ENCODE results near the gene NCAPG. TPM values are rescaled to one million over a fixed set of nuclear protein-coding genes. Genes with fewer than 3 reads are reported as not detected.
A peak's percentile ranks its signal among the peaks of the same experiment; 100 is the strongest.

Gene NCAPG
- total RNA-seq, 2 experiments from 2014 or later = 93.8 to 102 TPM

DNA sequence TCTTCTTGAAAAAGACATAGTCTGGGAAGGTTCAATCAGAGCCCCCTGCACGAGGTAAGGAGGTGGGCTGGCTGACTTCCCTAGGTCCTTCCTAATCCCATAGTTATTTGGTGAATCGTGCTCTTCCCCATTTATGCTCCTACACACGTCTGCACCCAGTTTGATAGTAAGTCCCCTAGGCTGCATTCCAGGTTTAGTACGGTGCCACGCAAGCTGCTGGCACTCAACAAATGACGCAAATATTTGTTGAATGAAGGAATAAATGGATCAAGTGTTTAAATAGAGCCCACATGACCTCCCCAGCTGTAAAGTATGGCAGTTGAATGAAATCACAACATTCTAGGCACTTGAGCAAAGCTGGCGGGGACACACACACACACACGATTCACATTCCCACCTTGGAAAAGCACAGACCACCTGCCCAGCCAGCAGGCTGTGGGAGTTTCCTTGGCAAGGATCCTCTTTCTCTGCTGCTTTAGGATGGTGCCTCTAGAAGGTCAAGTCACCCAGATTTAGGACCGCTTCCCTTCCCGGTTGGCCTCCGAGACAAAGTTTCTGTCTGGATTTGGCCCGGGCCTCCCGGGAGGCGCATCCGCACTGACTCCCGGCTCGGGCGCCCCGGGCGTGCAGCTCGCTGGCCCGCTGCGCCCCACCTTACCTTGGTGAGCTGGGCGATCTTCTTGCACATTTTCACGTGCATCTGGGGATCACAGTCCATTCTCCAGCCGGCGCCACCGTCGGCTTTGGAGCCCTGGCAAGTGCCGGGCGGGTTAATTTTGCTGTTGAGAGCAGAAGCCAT is 30.1 kb upstream of the NCAPG start:
- H3K9me3 Mint-ChIP-seq = no peaks in the 10 kb centered on the region
- peaks cover 51% of the 10 kb centered on the region for H3K27me3 Mint-ChIP-seq
- no peak for DNase-seq
- ChIA-PET POLR2A (no interaction called here), CTCF (no interaction called here)
- H3K4me3 Mint-ChIP-seq = no peak overlapping the region
- H3K27ac Mint-ChIP-seq = no peak overlapping the region
- peaks cover 7% of the 10 kb centered on the region for H3K4me1 Mint-ChIP-seq
- H3K36me3 Mint-ChIP-seq (ENCODE audit: low read depth) = peaks cover 4% of the 10 kb centered on the region

DNA sequence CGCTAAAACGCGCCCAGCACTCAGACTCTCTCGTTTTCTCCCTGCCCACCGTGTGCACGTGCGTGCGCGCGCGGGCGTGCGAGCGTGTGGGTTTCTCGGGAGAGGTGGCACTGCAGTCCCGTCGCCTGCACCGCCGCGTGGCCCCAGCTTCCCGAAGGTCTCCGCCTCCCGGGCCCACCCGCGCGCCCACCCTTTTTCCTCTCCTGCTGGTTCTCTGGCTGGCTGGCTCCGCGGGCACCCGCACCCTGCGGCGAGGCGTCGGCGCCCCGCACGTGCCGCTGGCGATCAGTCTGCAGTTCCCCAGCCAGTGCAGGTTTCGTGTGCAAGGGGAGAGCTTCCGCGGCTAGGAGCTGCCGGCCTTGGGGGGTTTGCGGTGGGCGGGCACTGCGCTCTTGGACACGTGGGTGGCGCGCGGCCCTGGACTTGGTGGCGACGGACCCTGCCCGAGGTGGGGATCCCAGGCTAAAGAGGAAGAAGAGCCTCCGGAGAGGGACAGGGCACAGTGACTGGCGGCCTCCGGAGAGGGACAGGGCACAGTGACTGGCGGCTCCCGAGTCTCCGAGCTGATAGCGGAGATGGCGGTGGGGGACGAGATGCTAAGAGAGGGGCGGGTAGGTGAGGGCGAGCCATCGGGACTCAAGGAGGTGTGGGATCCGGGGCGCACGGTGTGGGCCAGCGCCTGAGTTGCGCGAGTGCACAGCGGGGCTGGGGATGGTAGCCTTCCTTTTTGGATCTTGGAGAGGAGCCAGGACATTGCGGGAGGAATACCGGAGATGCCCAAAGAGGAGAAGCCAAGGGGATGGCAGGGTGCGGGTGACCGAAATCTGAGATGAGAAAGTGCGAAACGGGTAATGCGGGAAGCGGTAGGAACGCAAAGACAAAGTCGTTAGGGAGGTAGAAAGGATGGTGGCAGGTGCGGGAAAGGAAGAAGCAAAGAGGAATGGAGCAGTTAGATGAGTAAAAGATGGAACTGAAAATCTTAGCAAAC is 29.2 kb upstream of the NCAPG start, which contains the start of gene FAM184B:
Gene FAM184B (minus strand): TSS at position 322 of the 988 bp plus-strand sequence. CDS start 322 bp downstream, outside the sequence.
- CTCF ChIA-PET = interaction anchor here (0.6 kb wide), 1 partner anchor 191 kb away, joined by 3 read pairs; no protein-coding TSS in a partner anchor
- no peak for DNase-seq
- Mint-ChIP-seq H3K36me3 (ENCODE audit: low read depth) (peaks cover 4% of the 10 kb centered on the region), H3K27me3 (peaks cover 54% of the 10 kb centered on the region), H3K4me1 (peaks cover 9% of the 10 kb centered on the region), H3K4me3 (peak within 1 kb of the TSS; percentile 1), H3K27ac (no peak within 1 kb of the TSS), H3K9me3 (no peaks in the 10 kb centered on the region)
- POLR2A ChIA-PET = no interaction called here

DNA sequence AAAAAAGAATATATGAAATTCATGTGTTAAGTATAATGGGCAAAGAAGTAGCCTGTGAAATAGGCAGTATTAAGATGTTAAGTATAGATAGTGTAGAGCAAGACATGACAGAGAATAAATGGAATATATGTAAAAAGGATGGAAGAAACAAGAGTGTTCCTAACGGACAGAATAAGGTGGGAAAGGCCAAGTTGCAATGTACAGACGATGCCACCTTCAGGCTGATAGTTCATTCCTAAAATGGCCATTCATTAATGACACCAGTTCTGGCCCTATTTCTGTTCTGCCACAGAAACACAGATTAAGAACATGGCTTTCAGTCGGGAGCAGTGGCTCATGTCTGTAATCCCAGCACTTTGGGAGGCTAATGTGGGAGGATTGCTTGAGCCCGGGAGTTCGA is 24.9 kb upstream of the NCAPG start:
- DNase-seq = no peak
- Mint-ChIP-seq H3K9me3 (no peaks in the 10 kb centered on the region), H3K27me3 (peaks cover 26% of the 10 kb centered on the region), H3K36me3 (ENCODE audit: low read depth) (peaks cover 7% of the 10 kb centered on the region), H3K4me1 (peaks cover 14% of the 10 kb centered on the region), H3K27ac (no peak overlapping the region), H3K4me3 (no peak overlapping the region)
- POLR2A ChIA-PET = no interaction called here
- CTCF ChIA-PET = no interaction called here

DNA sequence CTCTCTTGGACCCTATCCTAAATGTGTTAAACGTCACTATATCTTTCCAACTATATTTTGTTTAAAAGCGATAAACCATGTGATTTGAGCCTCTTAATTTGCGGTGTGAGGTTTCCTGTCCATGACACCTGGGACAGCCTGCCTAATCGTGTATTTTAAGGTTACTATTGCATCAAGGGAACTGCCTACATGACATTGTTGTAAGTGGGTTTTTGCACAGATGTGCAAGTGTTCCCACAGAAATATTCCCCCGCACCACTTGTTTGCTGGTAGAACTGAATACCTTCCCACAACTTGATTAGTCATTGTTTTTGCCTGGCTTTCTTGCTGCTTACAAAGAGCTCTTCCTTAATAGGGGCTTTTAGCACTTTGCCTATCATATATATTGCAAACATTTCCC is 24.2 kb upstream of the NCAPG start:
- no peak for DNase-seq
- ChIA-PET CTCF (no interaction called here), POLR2A (no interaction called here)
- Mint-ChIP-seq H3K4me1 (peaks cover 12% of the 10 kb centered on the region), H3K9me3 (no peaks in the 10 kb centered on the region), H3K27ac (no peak overlapping the region), H3K27me3 (peaks cover 22% of the 10 kb centered on the region), H3K36me3 (ENCODE audit: low read depth) (peaks cover 13% of the 10 kb centered on the region), H3K4me3 (no peak overlapping the region)

DNA sequence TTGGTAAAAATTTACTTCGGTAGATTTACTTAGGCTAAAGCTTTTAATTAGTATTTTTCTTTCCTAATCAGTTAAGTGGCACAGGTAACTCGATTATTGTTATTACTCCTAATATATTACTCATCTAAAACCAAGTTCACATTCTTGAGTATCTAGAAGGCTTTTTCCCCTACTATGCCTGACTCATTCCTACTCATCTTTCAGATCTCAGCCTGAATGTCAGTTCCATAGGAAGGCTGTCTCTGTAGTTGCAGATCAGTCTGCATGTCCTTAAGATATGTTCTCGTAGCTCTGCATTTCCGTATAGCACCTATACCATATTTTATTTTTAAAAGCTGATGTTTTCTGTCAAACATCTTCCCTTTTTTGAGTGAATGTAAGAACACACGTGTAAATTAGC is 23.5 kb upstream of the NCAPG start:
- CTCF ChIA-PET = interaction anchor here (0.6 to 0.7 kb wide), 3 partner anchors 37 to 800 kb away, joined by 4 read pairs; no protein-coding TSS in a partner anchor
- Mint-ChIP-seq H3K9me3 (no peaks in the 10 kb centered on the region), H3K4me3 (no peak overlapping the region), H3K27me3 (peaks cover 14% of the 10 kb centered on the region), H3K36me3 (ENCODE audit: low read depth) (peaks cover 15% of the 10 kb centered on the region), H3K4me1 (peaks cover 7% of the 10 kb centered on the region), H3K27ac (no peak overlapping the region)
- no peak for DNase-seq
- POLR2A ChIA-PET = no interaction called here

DNA sequence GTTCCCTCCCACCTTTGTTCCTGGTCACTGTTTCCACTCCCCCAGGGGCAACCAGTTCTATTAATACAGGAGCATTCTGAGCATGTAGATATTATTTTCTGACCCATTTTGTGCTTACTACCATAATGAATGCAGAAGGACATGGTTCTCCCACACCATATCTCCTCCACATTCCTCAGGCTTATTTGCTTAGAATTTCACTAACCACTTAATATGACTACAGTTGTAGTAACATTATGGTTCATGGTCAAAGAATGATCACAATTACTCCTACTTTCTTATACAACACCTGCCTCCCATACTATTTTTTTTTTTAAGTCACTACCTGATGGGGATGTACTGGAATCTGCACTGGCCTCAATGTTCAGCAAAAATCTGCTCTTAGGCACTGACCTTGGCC is 21.8 kb upstream of the NCAPG start:
- Mint-ChIP-seq H3K27ac (no peak overlapping the region), H3K27me3 (peaks cover 5% of the 10 kb centered on the region), H3K4me3 (no peak overlapping the region), H3K4me1 (peaks cover 7% of the 10 kb centered on the region), H3K36me3 (ENCODE audit: low read depth) (peaks cover 25% of the 10 kb centered on the region), H3K9me3 (no peaks in the 10 kb centered on the region)
- ChIA-PET CTCF (no interaction called here), POLR2A (no interaction called here)
- no peak for DNase-seq

DNA sequence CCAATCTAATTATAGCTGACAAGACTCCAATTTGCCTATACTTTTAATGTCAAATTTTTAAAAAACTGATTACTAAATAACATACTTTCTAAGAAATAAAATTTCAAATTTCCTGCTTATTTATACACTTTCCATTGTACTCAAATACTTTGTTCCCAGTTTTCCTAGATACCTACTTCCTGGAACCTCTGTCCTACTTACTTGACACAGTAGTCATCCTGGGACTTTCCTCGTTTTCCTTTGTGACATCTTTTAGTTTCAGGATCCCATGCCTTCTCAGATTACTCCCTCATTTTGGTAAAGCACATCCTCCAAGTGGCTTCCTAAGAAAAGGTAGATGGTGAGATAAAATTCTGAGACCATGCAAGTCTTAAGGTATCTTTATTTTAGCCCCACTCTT is 16.0 kb upstream of the NCAPG start:
- no peaks in the 10 kb centered on the region for H3K27me3 Mint-ChIP-seq
- no peak for DNase-seq
- ChIA-PET CTCF (no interaction called here), POLR2A (no interaction called here)
- H3K4me1 Mint-ChIP-seq = peaks cover 2% of the 10 kb centered on the region
- no peak overlapping the region for H3K27ac Mint-ChIP-seq
- no peaks in the 10 kb centered on the region for H3K9me3 Mint-ChIP-seq
- no peak overlapping the region for H3K4me3 Mint-ChIP-seq
- H3K36me3 Mint-ChIP-seq (ENCODE audit: low read depth) = peaks cover 49% of the 10 kb centered on the region

DNA sequence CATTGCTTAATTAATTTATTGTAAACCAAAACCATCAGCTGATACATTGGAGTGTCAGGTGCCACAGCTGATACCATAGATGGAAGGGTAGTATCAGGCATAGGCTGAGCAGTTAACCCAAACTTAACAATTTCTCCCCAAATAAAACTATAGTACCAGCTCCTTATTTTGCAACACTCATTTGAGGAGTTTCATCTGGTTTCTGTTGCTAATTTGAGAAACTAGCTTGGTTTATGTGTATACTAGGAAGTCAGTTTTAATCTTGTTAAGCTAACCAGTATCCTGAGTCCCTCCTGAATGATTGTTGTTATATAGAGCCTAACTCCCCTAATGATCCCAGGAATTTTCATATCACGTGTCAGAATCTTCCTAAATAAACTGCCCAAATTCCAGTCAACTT is 13.0 kb upstream of the NCAPG start:
- peaks cover 4% of the 10 kb centered on the region for H3K4me1 Mint-ChIP-seq
- H3K27ac Mint-ChIP-seq = no peak overlapping the region
- POLR2A ChIA-PET = no interaction called here
- peaks cover 54% of the 10 kb centered on the region for H3K36me3 Mint-ChIP-seq (ENCODE audit: low read depth)
- CTCF ChIA-PET = interaction anchor here (1.1 to 1.3 kb wide), 2 partner anchors 13 to 25 kb away, joined by 3 to 6 read pairs; partner anchors contain the start of genes DCAF16 and NCAPG
- no peaks in the 10 kb centered on the region for H3K9me3 Mint-ChIP-seq
- H3K4me3 Mint-ChIP-seq = no peak overlapping the region
- DNase-seq = no peak
- H3K27me3 Mint-ChIP-seq = no peaks in the 10 kb centered on the region

DNA sequence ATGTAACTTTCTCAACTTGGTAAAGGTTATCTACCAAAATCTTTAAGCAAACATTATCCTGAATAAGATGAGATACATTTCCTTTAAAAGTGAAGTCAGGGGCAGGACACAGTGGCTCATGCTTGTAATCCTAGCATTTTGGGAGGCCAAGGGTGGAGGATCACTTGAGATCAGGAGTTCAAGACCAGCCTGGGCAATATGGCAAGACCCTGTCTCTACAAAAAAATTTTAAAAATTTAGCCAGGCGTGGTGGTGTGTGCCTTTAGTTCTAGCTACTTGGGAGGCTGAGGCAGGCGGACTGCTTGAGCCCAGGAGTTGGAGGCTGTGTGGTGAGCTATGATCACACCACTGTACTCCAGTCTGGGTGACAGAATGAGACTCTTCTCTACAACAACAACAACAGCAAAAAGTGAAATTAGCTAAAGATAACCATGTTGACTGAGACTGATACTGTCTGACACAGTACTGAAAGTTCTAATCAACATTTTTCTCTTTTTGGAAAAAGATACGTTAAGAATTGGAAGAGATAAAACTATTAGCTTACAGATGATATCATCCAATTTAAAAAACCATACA is 5.1 kb upstream of the NCAPG start:
- Mint-ChIP-seq H3K4me3 (no peak overlapping the region), H3K36me3 (ENCODE audit: low read depth) (peaks cover 64% of the 10 kb centered on the region), H3K27ac (no peak overlapping the region), H3K27me3 (no peaks in the 10 kb centered on the region), H3K9me3 (no peaks in the 10 kb centered on the region), H3K4me1 (peaks cover 36% of the 10 kb centered on the region)
- no peak for DNase-seq
- ChIA-PET CTCF (no interaction called here), POLR2A (no interaction called here)

DNA sequence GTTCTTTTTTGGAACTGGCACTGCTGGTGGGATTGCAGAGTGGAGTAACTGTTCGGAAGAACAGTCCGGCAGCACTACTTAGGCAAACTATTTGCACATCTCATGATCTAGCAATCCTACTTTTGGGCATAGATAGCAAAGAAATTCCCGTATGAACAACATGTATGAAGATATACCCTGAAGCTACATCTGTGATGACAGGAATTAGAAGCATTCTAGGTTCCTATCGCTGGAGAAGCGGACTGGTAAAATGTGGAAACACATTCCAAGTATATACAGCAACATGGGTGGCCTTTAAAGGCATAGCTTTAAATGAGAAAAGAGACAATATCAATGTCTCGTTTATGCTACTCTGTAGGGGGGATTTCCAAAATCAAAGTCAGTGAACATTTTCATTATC is 3.3 kb upstream of the NCAPG start:
- peak overlapping the region; percentile 92 for H3K4me3 Mint-ChIP-seq
- H3K4me1 Mint-ChIP-seq = peaks cover 40% of the 10 kb centered on the region
- H3K27ac Mint-ChIP-seq = no peak overlapping the region
- H3K27me3 Mint-ChIP-seq = no peaks in the 10 kb centered on the region
- peaks cover 61% of the 10 kb centered on the region for H3K36me3 Mint-ChIP-seq (ENCODE audit: low read depth)
- CTCF ChIA-PET = interaction anchor here (0.6 to 2.3 kb wide), 3 partner anchors 9 to 1030 kb away, joined by 3 to 7 read pairs (median 4); no protein-coding TSS in a partner anchor
- no peak for DNase-seq
- POLR2A ChIA-PET = interaction anchor here (0.6 kb wide), 1 partner anchor 181 kb away, joined by 18 read pairs; no protein-coding TSS in a partner anchor
- no peaks in the 10 kb centered on the region for H3K9me3 Mint-ChIP-seq

DNA sequence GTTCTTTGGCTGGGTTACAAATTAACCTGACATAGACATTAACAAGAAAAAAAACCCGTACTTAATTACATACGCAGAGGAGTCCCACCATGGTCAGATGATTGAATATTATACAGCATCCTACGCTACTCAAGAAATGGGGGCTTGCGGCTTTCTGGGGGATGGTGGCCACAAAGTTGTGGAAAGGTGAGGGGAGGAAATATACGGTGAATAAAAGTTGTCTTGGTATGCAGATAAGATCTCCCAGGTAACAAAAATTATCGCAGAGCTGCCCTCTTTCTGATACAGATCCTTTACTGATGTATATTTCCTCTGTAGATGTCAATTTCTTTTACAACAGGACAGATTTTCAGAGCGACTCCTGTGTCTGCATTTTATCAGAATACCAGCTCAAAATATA is 1.1 kb upstream of the NCAPG start:
- no peak for DNase-seq
- Mint-ChIP-seq H3K27me3 (no peaks in the 10 kb centered on the region), H3K27ac (peak overlapping the region; percentile 98), H3K9me3 (no peaks in the 10 kb centered on the region), H3K36me3 (ENCODE audit: low read depth) (peaks cover 56% of the 10 kb centered on the region), H3K4me1 (peaks cover 49% of the 10 kb centered on the region), H3K4me3 (peak overlapping the region; percentile 92)
- CTCF ChIA-PET = interaction anchor here (1.0 to 1.5 kb wide), 3 partner anchors 12 to 233 kb away, joined by 3 to 4 read pairs (median 3); partner anchors contain the start of gene LAP3
- POLR2A ChIA-PET = interaction anchor here (2.2 kb wide), 1 partner anchor 233 kb away, joined by 9 read pairs; the partner anchor contains the start of gene LAP3

DNA sequence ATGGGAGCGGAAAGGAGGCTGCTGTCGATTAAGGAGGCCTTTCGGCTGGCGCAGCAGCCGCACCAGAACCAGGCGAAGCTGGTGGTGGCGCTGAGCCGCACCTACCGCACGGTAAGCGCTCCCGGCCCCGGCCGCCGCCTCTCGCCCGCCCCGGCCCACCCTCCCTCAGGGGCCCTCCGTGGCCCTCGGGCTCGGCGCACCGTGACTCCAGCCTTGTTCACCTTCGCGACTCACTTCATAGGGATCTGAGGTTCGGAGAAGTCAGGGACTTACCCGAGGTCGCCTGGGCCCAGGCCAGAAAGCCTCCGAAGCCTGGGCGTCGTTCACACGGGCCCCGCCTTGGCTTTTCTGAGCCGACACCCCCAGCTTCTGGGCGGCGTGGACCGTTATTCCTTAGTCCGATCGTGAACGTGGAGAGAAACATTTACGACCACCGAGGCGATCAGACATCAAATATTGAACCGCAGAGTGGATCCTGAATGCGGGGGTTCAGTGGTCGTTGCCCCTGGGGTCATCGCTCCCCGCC is 362 bp downstream of the NCAPG start:
- Mint-ChIP-seq H3K9me3 (no peaks in the 10 kb centered on the region), H3K36me3 (ENCODE audit: low read depth) (peaks cover 63% of the 10 kb centered on the region), H3K27me3 (no peaks in the 10 kb centered on the region), H3K4me1 (peaks cover 45% of the 10 kb centered on the region), H3K4me3 (peak overlapping the region; percentile 92), H3K27ac (peak overlapping the region; percentile 98)
- peak; percentile 48 for DNase-seq
- CTCF ChIA-PET = interaction anchor here (0.7 to 1.6 kb wide), 3 partner anchors 13 to 262 kb away, joined by 3 to 6 read pairs (median 5); no protein-coding TSS in a partner anchor
- POLR2A ChIA-PET = interaction anchor here (1.0 to 2.2 kb wide), 2 partner anchors 198 to 234 kb away, joined by 4 to 9 read pairs; partner anchors contain the start of genes LAP3 and MED28

All from activated CD4-positive, alpha-beta T cell treated with anti-CD3 and anti-CD28 coated beads, Interleukin-2, amount 10 ng/mL, durations not matched to agents 7 days and 5 days (primary cell).